H1 (cell line): ENCODE data around the gene DCAF16. TPM values are rescaled to one million over a fixed set of nuclear protein-coding genes. Genes with fewer than 3 reads are reported as not detected.

ENCODE experiments used
- CTCF ChIA-PET: fragments of 300-600 bp; sonication (Branson Sonifier 250); formaldehyde crosslinking; loops from one replicate; lab custom pipeline; 2021; ENCODE audit not compliant: partially characterized antibody; lab: Charles Lee
- POLR2A ChIA-PET: fragments of 300-600 bp; sonication (Branson Sonifier 250); formaldehyde crosslinking; loops from one replicate; lab custom pipeline; 2021; ENCODE audit warnings: inconsistent platforms; ENCODE audit not compliant: partially characterized antibody; lab: Charles Lee
- DNase-seq, 2 experiments: peaks; one replicate each; pipeline versions ENCODE4 v3.0.0 to v3.0.0-alpha.2; 2010 to 2022; ENCODE audit warnings: low spot score in 2 of 2, low read depth in 1 of 2, mixed read lengths in 1 of 2
- FAIRE-seq: peaks from 2 replicates; lab custom pipeline; 2011; peaks lifted over from hg19 to GRCh38; lab: Jason Lieb, UNC
- H2AFZ ChIP-seq: 2 replicates; pipeline ENCODE4 v1.8.1; 2012; ENCODE audit warnings: low read length, inconsistent platforms
- H2AK5ac ChIP-seq: 2 replicates; pipeline ENCODE4 v1.6.1; 2013; ENCODE audit warnings: low read depth, low read length
- H2BK120ac ChIP-seq: replicated peaks from 2 replicates; pipeline ENCODE3; 2013; ENCODE audit warnings: low read depth, low read length, inconsistent platforms
- H2BK12ac ChIP-seq: 2 replicates; pipeline ENCODE4 v1.6.1; 2013; ENCODE audit warnings: low read depth, low read length
- H2BK15ac ChIP-seq: 2 replicates; pipeline ENCODE4 v1.6.1; 2013; ENCODE audit warnings: low read length
- H2BK20ac ChIP-seq: 2 replicates; pipeline ENCODE4 v1.6.1; 2013; ENCODE audit warnings: low read length
- H2BK5ac ChIP-seq: 2 replicates; pipeline ENCODE4 v1.6.1; 2013; ENCODE audit warnings: low read depth, low read length
- H3K14ac ChIP-seq: 2 replicates; pipeline ENCODE4 v1.6.1; 2013; ENCODE audit warnings: inconsistent platforms; ENCODE audit not compliant: insufficient read length
- H3K18ac ChIP-seq: 2 replicates; pipeline ENCODE4 v1.6.1; 2013; ENCODE audit warnings: low read length; ENCODE audit errors: extremely low read depth
- H3K23ac ChIP-seq: 2 replicates; pipeline ENCODE4 v1.6.1; 2013; ENCODE audit warnings: inconsistent platforms; ENCODE audit not compliant: insufficient read length
- H3K23me2 ChIP-seq: 2 replicates; pipeline ENCODE4 v1.6.1; 2013; ENCODE audit warnings: low read depth, low read length
- H3K27ac ChIP-seq: 2 replicates; pipeline ENCODE4 v1.6.1; 2011; ENCODE audit warnings: low read depth, low read length, inconsistent platforms
- H3K27me3 ChIP-seq, 4 experiments: replicated peaks in 1 of 4; 1 replicate in 1 of 4; 2 replicates in 3 of 4; pipeline versions ENCODE4 v1.6.1 to v1.8.1; 2011 to 2013; ENCODE audit warnings: low read length in 3 of 4, mild to moderate bottlenecking in 3 of 4, inconsistent platforms in 2 of 4, mixed read lengths in 2 of 4, moderate library complexity in 1 of 4; ENCODE audit not compliant: control insufficient read depth in 3 of 4, insufficient read depth in 3 of 4; ENCODE audit errors: extremely low read depth in 1 of 4
- H3K36me3 ChIP-seq, 4 experiments: 2 replicates each; pipeline versions ENCODE4 v1.6.1 to v1.8.1; 2011 to 2013; ENCODE audit warnings: mild to moderate bottlenecking in 4 of 4, low read length in 3 of 4, moderate library complexity in 2 of 4, control low read depth in 1 of 4, inconsistent platforms in 1 of 4; ENCODE audit not compliant: insufficient read depth in 4 of 4, control insufficient read depth in 2 of 4
- H3K4ac ChIP-seq: replicated peaks from 2 replicates; pipeline ENCODE3; 2013; ENCODE audit warnings: low read length, low read depth, mixed read lengths, inconsistent platforms; ENCODE audit not compliant: insufficient read length
- H3K4me1 ChIP-seq, 4 experiments: replicated peaks in 1 of 4; 1 replicate in 1 of 4; 2 replicates in 3 of 4; pipeline versions ENCODE4 v1.6.1 to v1.8.1; 2011 to 2013; ENCODE audit warnings: low read length in 3 of 4, inconsistent platforms in 2 of 4, mixed read lengths in 1 of 4; ENCODE audit not compliant: insufficient read depth in 4 of 4, control insufficient read depth in 3 of 4
- H3K4me2 ChIP-seq, 2 experiments: 2 replicates each; pipeline versions ENCODE4 v1.6.1 to v1.8.1; 2011 to 2013; ENCODE audit warnings: low read depth in 2 of 2, low read length in 2 of 2, control low read depth in 1 of 2, inconsistent platforms in 1 of 2, mild to moderate bottlenecking in 1 of 2; ENCODE audit not compliant: insufficient read depth in 1 of 2
- H3K4me3 ChIP-seq, 4 experiments: fragments of 200-600, 300-600 bp in 1 of 4; sonication (generic), shearing (Covaris generic), sonication (Bioruptor Twin) in 1 of 4; 2 replicates each; pipeline versions ENCODE4 v1.5.1 to v1.8.1; 2011 to 2016; ENCODE audit warnings: low read length in 4 of 4, low read depth in 3 of 4, control low read depth in 2 of 4, inconsistent platforms in 2 of 4, mild to moderate bottlenecking in 2 of 4, mixed read lengths in 1 of 4, moderate library complexity in 1 of 4; ENCODE audit not compliant: insufficient read depth in 2 of 4; ENCODE audit errors: extremely low read depth in 1 of 4
- H3K56ac ChIP-seq: replicated peaks from 2 replicates; pipeline ENCODE3; 2013; ENCODE audit warnings: low read depth, mild to moderate bottlenecking, mixed read lengths, low read length, inconsistent platforms; ENCODE audit not compliant: insufficient read length
- H3K79me1 ChIP-seq: 2 replicates; pipeline ENCODE4 v1.6.1; 2013; ENCODE audit warnings: low read depth, low read length, control low read depth
- H3K79me2 ChIP-seq, 2 experiments: 2 replicates each; pipeline versions ENCODE4 v1.6.1 to v1.8.1; 2012 to 2013; ENCODE audit warnings: low read length in 2 of 2, mild to moderate bottlenecking in 2 of 2, inconsistent platforms in 1 of 2; ENCODE audit not compliant: insufficient read depth in 2 of 2, control insufficient read depth in 1 of 2
- H3K9ac ChIP-seq, 4 experiments: replicated peaks in 1 of 4; 1 replicate in 1 of 4; 2 replicates in 3 of 4; pipeline versions ENCODE4 v1.6.1 to v1.8.1; 2011 to 2013; ENCODE audit warnings: low read depth in 3 of 4, low read length in 3 of 4, control low read depth in 2 of 4, mild to moderate bottlenecking in 2 of 4, moderate library complexity in 2 of 4, inconsistent platforms in 1 of 4; ENCODE audit errors: extremely low read depth in 1 of 4
- H3K9me3 ChIP-seq, 2 experiments: 2 replicates each; pipeline versions ENCODE4 v1.6.1 to v1.8.1; 2012 to 2013; ENCODE audit warnings: mild to moderate bottlenecking in 2 of 2, moderate library complexity in 2 of 2, control low read depth in 1 of 2, inconsistent platforms in 1 of 2, low read depth in 1 of 2, low read length in 1 of 2, mixed read lengths in 1 of 2; ENCODE audit not compliant: insufficient read depth in 2 of 2
- H4K20me1 ChIP-seq, 2 experiments: replicated peaks in 1 of 2; 2 replicates each; pipeline versions ENCODE3 to v1.8.1; 2011 to 2013; ENCODE audit warnings: inconsistent platforms in 2 of 2, low read length in 2 of 2, mild to moderate bottlenecking in 1 of 2; ENCODE audit not compliant: insufficient read depth in 2 of 2, control insufficient read depth in 1 of 2
- H4K5ac ChIP-seq: 2 replicates; pipeline ENCODE4 v1.6.1; 2013; ENCODE audit warnings: low read length, low read depth, mixed read lengths, inconsistent platforms; ENCODE audit not compliant: insufficient read length
- H4K8ac ChIP-seq: 2 replicates; pipeline ENCODE4 v1.8.0; 2013; ENCODE audit warnings: mild to moderate bottlenecking, moderate library complexity, low read length, inconsistent platforms; ENCODE audit not compliant: insufficient read depth; ENCODE audit errors: extremely low read depth
- H4K91ac ChIP-seq: replicated peaks from 2 replicates; pipeline ENCODE3; 2013; ENCODE audit warnings: low read length, mixed read lengths, inconsistent platforms; ENCODE audit not compliant: insufficient read length
- BCL11A ChIP-seq, 2 experiments: IDR thresholded peaks; one replicate each; pipeline ENCODE4 v1.6.1; 2011; ENCODE audit warnings: low read depth in 2 of 2, low read length in 2 of 2, mild to moderate bottlenecking in 2 of 2
- CBX5 ChIP-seq: fragments of 300-800, 300-1000 bp; sonication (generic); IDR thresholded peaks from 2 replicates; pipeline ENCODE4 v1.7.1; 2016; ENCODE audit warnings: antibody characterized with exemption, low read length, low read depth
- CTBP2 ChIP-seq: IDR thresholded peaks from 2 replicates; pipeline ENCODE4 v1.7.0; 2011; ENCODE audit warnings: borderline replicate concordance, mild to moderate bottlenecking, moderate library complexity, mixed read lengths, low read length; ENCODE audit not compliant: insufficient read depth, insufficient read length
- EZH2 ChIP-seq: fragments of 200-600 bp; sonication (generic); IDR thresholded peaks from 2 replicates; pipeline ENCODE4 v1.7.1; 2012; ENCODE audit warnings: low read depth, mild to moderate bottlenecking, moderate library complexity, low read length, inconsistent platforms; ENCODE audit not compliant: severe bottlenecking
- GABPA ChIP-seq: IDR thresholded peaks from 2 replicates; pipeline ENCODE4 v1.6.1; 2011; ENCODE audit warnings: mild to moderate bottlenecking, low read length, moderate library complexity, borderline replicate concordance; ENCODE audit not compliant: insufficient read depth
- JUN ChIP-seq: IDR thresholded peaks from 2 replicates; pipeline ENCODE4 v1.6.1; 2011; ENCODE audit warnings: low read depth, mild to moderate bottlenecking, improper control_type of control experiment, low read length
- PHF8 ChIP-seq: fragments of 200-600 bp; sonication (generic); conservative IDR thresholded peaks from 2 replicates; pipeline ENCODE4 v1.7.1; 2012; ENCODE audit warnings: low read depth, mild to moderate bottlenecking, inconsistent platforms, low read length, moderate library complexity
- POLR2AphosphoS5 ChIP-seq: IDR thresholded peaks from 2 replicates; pipeline ENCODE4 v1.6.1; 2011; ENCODE audit warnings: low read depth, low read length
- TAF1 ChIP-seq: IDR thresholded peaks from 2 replicates; pipeline ENCODE4 v1.6.1; 2011; ENCODE audit warnings: mild to moderate bottlenecking, low read depth, low read length
- TAF7 ChIP-seq: optimal IDR thresholded peaks from 2 replicates; pipeline ENCODE3; 2011; ENCODE audit warnings: low read depth, mild to moderate bottlenecking, inconsistent platforms, low read length, moderate library complexity, borderline replicate concordance
- TEAD4 ChIP-seq: IDR thresholded peaks from 2 replicates; pipeline ENCODE4 v1.6.1; 2012; ENCODE audit warnings: low read depth, low read length, inconsistent platforms, mixed read lengths
- WGBS, 2 experiments: shearing (Covaris generic) in 1 of 2; methylation state at CpG; one replicate each; pipeline versions ENCODE4 v1.1.6 to v1.1.7; 2013 to 2015; ENCODE audit warnings: low lambda C conversion rate in 2 of 2, mixed read lengths in 2 of 2, inconsistent platforms in 1 of 2, low coverage in 1 of 2, missing lambda C conversion rate in 1 of 2; ENCODE audit not compliant: insufficient replicate concordance in 2 of 2, insufficient coverage in 1 of 2, insufficient read length in 1 of 2; ENCODE audit errors: extremely low coverage in 1 of 2, missing lambda C conversion rate in 1 of 2; 5-methylcytosine and 5-hydroxymethylcytosine counted together
- polyA plus RNA-seq, 7 experiments: library from polyadenylated mRNA; depleted of rRNA in 3 of 7; stranded (reverse) in 5 of 7; unstranded in 2 of 7; fragments of >200 nt in 5 of 7; fragments of 200-250 nt in 2 of 7; gene quantifications; 1 replicate in 5 of 7; 2 replicates in 1 of 7; 4 replicates in 1 of 7; pipeline versions ENCODE4 v1.2.1 to v1.2.3, GENCODE V29; 2011 to 2013; ENCODE audit warnings: missing spikeins in 2 of 7, mixed read lengths in 2 of 7
- total RNA-seq: library from RNA; stranded (reverse); fragmentation: NEBNext Ultra II Directional; extraction: Animal tissue kit (Norgen Biotek cat#: 25700); gene quantifications from 2 replicates; pipeline ENCODE4 v1.2.1, GENCODE V29; 2021

Gene DCAF16
- total and polyA plus RNA-seq, 2 of the 8 experiments (the other 6 are each of a cell fraction or from before 2014, with no cell fraction given), result 26.5 to 55.7 TPM

DNA sequence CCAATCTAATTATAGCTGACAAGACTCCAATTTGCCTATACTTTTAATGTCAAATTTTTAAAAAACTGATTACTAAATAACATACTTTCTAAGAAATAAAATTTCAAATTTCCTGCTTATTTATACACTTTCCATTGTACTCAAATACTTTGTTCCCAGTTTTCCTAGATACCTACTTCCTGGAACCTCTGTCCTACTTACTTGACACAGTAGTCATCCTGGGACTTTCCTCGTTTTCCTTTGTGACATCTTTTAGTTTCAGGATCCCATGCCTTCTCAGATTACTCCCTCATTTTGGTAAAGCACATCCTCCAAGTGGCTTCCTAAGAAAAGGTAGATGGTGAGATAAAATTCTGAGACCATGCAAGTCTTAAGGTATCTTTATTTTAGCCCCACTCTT lies 15.8 kb downstream of the DCAF16 start:
- no peak overlapping the region for H3K18ac ChIP-seq
- peaks cover 0 to 3% (median 0%) of the 10 kb centered on the region in 4 experiments; a peak in 2 of 8 replicates for H3K36me3 ChIP-seq
- no peaks in the 10 kb centered on the region for H3K4me1 ChIP-seq
- no peaks in the 10 kb centered on the region for H3K79me1 ChIP-seq
- H3K27me3 ChIP-seq, result no peaks in the 10 kb centered on the region
- H3K9me3 ChIP-seq, result no peaks in the 10 kb centered on the region
- H3K4me2 ChIP-seq, result no peak overlapping the region
- WGBS, 2 experiments, result 72% methylated on average over 1 of the region's 1 CpG; no CpG with 5 or more reads in 1 of the 2 experiments
- no peak overlapping the region for H3K27ac ChIP-seq
- no peak overlapping the region for H4K91ac ChIP-seq
- no peak overlapping the region for H2BK20ac ChIP-seq
- FAIRE-seq (no peak), DNase-seq (no peak)
- H4K5ac ChIP-seq, result no peak overlapping the region
- H3K23me2 ChIP-seq, result no peaks in the 10 kb centered on the region
- H2AFZ ChIP-seq, result no peak overlapping the region
- H3K79me2 ChIP-seq, result no peaks in the 10 kb centered on the region
- H3K56ac ChIP-seq, result no peak overlapping the region
- H2AK5ac ChIP-seq, result no peak overlapping the region
- H2BK120ac ChIP-seq, result no peak overlapping the region
- H2BK12ac ChIP-seq, result no peak overlapping the region
- H3K9ac ChIP-seq, result no peak overlapping the region
- no peak overlapping the region for H4K8ac ChIP-seq
- H2BK15ac ChIP-seq, result no peak overlapping the region
- peaks cover 0 to 2% of the 10 kb centered on the region in 2 experiments for H4K20me1 ChIP-seq
- ChIA-PET POLR2A (no interaction called here), CTCF (interaction anchor here (1.0 kb wide), 1 partner anchor 8 kb away, joined by 3 read pairs; no protein-coding TSS in a partner anchor)
- H2BK5ac ChIP-seq, result no peak overlapping the region
- no peak overlapping the region for H3K23ac ChIP-seq
- no peak overlapping the region for H3K4ac ChIP-seq
- no peak for TF ChIP-seq TAF1
- TF ChIP-seq GABPA, result no peak
- TF ChIP-seq BCL11A (IDR thresholded peaks at IDR 0.05; ENCODE audit: low read depth in 2 of 2, low read length in 2 of 2), result no peak
- TF ChIP-seq JUN, result no peak
- TF ChIP-seq PHF8, result no peak
- no peak for TF ChIP-seq CTBP2
- TF ChIP-seq TEAD4, result no peak
- TF ChIP-seq TAF7, result no peak
- no peak for TF ChIP-seq POLR2AphosphoS5
- no peak for TF ChIP-seq EZH2
- TF ChIP-seq CBX5, result no peak
- H3K14ac ChIP-seq, result no peak overlapping the region
- no peak overlapping the region for H3K4me3 ChIP-seq
